IMR-90 (cell line): Measurements from ENCODE around the gene MACO1. TPM values are rescaled to one million over a fixed set of nuclear protein-coding genes. Genes with fewer than 3 reads are reported as not detected.
A peak's percentile ranks its signal among the peaks of the same experiment; 100 is the strongest.

Experiments used
- ATAC-seq: fragments of 200-7000 bp; cut with Tn5 transposase; 2 replicates; pipeline ENCODE4 v1.9.1; 2020; ENCODE audit warnings: low read depth, mild to moderate bottlenecking, moderate library complexity
- BruUV-seq: library from RNA; stranded (reverse); fragments of 400-500 nt; replicated peaks from 2 replicates; lab custom pipeline; 2021; lab: Mats Ljungman, UMichigan
- CTCF ChIA-PET: fragments of 300-600 bp; formaldehyde crosslinking; extraction: SDS; loops from one replicate; lab custom pipeline; 2021; ENCODE audit warnings: antibody characterized with exemption; lab: Yijun Ruan, JAX
- POLR2A ChIA-PET: fragments of 300-600 bp; sonication (Branson Sonifier 250); formaldehyde crosslinking; loops from one replicate; lab custom pipeline; 2022; ENCODE audit warnings: antibody characterized with exemption; ENCODE audit not compliant: unreplicated experiment; lab: Charles Lee
- DNase-seq: peaks from one replicate; pipeline ENCODE4 v3.0.0; 2013
- H2AFZ ChIP-seq: replicated peaks from 2 replicates; pipeline ENCODE3; 2013; ENCODE audit warnings: low read length, mild to moderate bottlenecking; ENCODE audit not compliant: poor library complexity
- H2AK5ac ChIP-seq: 2 replicates; pipeline ENCODE4 v1.6.1; 2013; ENCODE audit warnings: low read depth, low read length, inconsistent platforms
- H2AK9ac ChIP-seq: replicated peaks from 2 replicates; pipeline ENCODE3; 2013; ENCODE audit warnings: mild to moderate bottlenecking, low read depth, low read length, moderate library complexity; ENCODE audit not compliant: poor library complexity
- H2BK120ac ChIP-seq: 2 replicates; pipeline ENCODE4 v1.6.1; 2013; ENCODE audit warnings: low read depth, low read length, inconsistent platforms
- H2BK15ac ChIP-seq: 3 replicates; pipeline ENCODE4 v1.6.1; 2013; ENCODE audit warnings: low read depth, low read length, inconsistent platforms
- H2BK20ac ChIP-seq: 2 replicates; pipeline ENCODE4 v1.6.1; 2013; ENCODE audit warnings: low read depth, mild to moderate bottlenecking, inconsistent platforms, low read length, moderate library complexity
- H2BK5ac ChIP-seq: 2 replicates; pipeline ENCODE4 v1.6.1; 2013; ENCODE audit warnings: mild to moderate bottlenecking, low read depth, low read length, inconsistent platforms; ENCODE audit not compliant: poor library complexity, severe bottlenecking
- H3K14ac ChIP-seq: replicated peaks from 2 replicates; pipeline ENCODE4 v1.6.1; 2013; ENCODE audit warnings: low read depth, low read length, inconsistent platforms
- H3K18ac ChIP-seq: 2 replicates; pipeline ENCODE4 v1.6.1; 2013; ENCODE audit warnings: low read depth, low read length, control low read depth
- H3K23ac ChIP-seq: 2 replicates; pipeline ENCODE4 v1.6.1; 2013; ENCODE audit warnings: low read depth, low read length, inconsistent platforms
- H3K27ac ChIP-seq: 2 replicates; pipeline ENCODE4 v1.5.1; 2013; ENCODE audit warnings: mild to moderate bottlenecking, control low read depth, low read length; ENCODE audit not compliant: insufficient read depth
- H3K27me3 ChIP-seq: 2 replicates; pipeline ENCODE4 v1.6.1; 2013; ENCODE audit warnings: low read length; ENCODE audit not compliant: control insufficient read depth, insufficient read depth
- H3K36me3 ChIP-seq: 2 replicates; pipeline ENCODE4 v1.6.1; 2013; ENCODE audit warnings: low read length, mixed read lengths; ENCODE audit not compliant: control insufficient read depth, insufficient read depth
- H3K4ac ChIP-seq: 2 replicates; pipeline ENCODE4 v1.6.1; 2013; ENCODE audit warnings: low read depth, low read length, inconsistent platforms
- H3K4me1 ChIP-seq: 2 replicates; pipeline ENCODE4 v1.6.1; 2013; ENCODE audit warnings: low read length, mixed read lengths; ENCODE audit not compliant: control insufficient read depth, insufficient read depth
- H3K4me2 ChIP-seq: 2 replicates; pipeline ENCODE4 v1.6.1; 2013; ENCODE audit warnings: low read depth, mild to moderate bottlenecking, control low read depth, low read length, moderate library complexity
- H3K4me3 ChIP-seq: 2 replicates; pipeline ENCODE4 v1.5.1; 2013; ENCODE audit warnings: low read depth, mild to moderate bottlenecking, control low read depth, low read length, moderate library complexity; ENCODE audit not compliant: insufficient read depth
- H3K56ac ChIP-seq: 2 replicates; pipeline ENCODE4 v1.6.1; 2013; ENCODE audit warnings: low read length, inconsistent platforms; ENCODE audit not compliant: insufficient read depth; ENCODE audit errors: extremely low read depth
- H3K79me1 ChIP-seq, 2 experiments: 2 replicates each; pipeline ENCODE4 v1.6.1; 2013; ENCODE audit warnings: low read length in 2 of 2, inconsistent platforms in 1 of 2, low read depth in 1 of 2
- H3K9ac ChIP-seq: 2 replicates; pipeline ENCODE4 v1.6.1; 2013; ENCODE audit warnings: low read depth, low read length, control low read depth
- H3K9me1 ChIP-seq: 2 replicates; pipeline ENCODE4 v1.6.1; 2013; ENCODE audit warnings: low read length, inconsistent platforms; ENCODE audit not compliant: insufficient read depth
- H3K9me3 ChIP-seq: 2 replicates; pipeline ENCODE4 v1.6.1; 2013; ENCODE audit warnings: low read length; ENCODE audit not compliant: control insufficient read depth, insufficient read depth
- H4K20me1 ChIP-seq: 2 replicates; pipeline ENCODE4 v1.6.1; 2013; ENCODE audit warnings: low read length, inconsistent platforms; ENCODE audit not compliant: insufficient read depth
- H4K5ac ChIP-seq: 2 replicates; pipeline ENCODE4 v1.6.1; 2013; ENCODE audit warnings: mild to moderate bottlenecking, low read depth, low read length, control low read depth
- H4K8ac ChIP-seq, 2 experiments: 2 replicates each; pipeline ENCODE4 v1.6.1; 2013; ENCODE audit warnings: low read depth in 2 of 2, low read length in 2 of 2, control low read depth in 1 of 2, inconsistent platforms in 1 of 2
- H4K91ac ChIP-seq: 2 replicates; pipeline ENCODE4 v1.6.1; 2013; ENCODE audit warnings: low read depth, low read length, inconsistent platforms; ENCODE audit not compliant: insufficient read depth
- FOS ChIP-seq: fragments of 150-350 bp; IDR thresholded peaks from 2 replicates; pipeline ENCODE4 v1.6.1; 2016; ENCODE audit warnings: low read depth, low read length
- MXI1 ChIP-seq: IDR thresholded peaks from 2 replicates; pipeline ENCODE4 v1.6.1; 2012; ENCODE audit warnings: low read depth, mild to moderate bottlenecking, low read length, moderate library complexity, borderline replicate concordance
- WGBS, 2 experiments: methylation state at CpG; one replicate each; pipeline versions ENCODE4 v1.1.5 to v1.1.7; 2013; ENCODE audit warnings: missing lambda C conversion rate in 2 of 2; ENCODE audit not compliant: insufficient read length in 1 of 2; ENCODE audit errors: extremely low coverage in 2 of 2; 5-methylcytosine and 5-hydroxymethylcytosine counted together
- dilution Hi-C: fragments of 300-500 bp; cut with HindIII; formaldehyde crosslinking; loops from one replicate; pipeline ENCODE4 v1.14.3; 2018; ENCODE audit warnings: low sequenced_read_pairs; ENCODE audit not compliant: unreplicated experiment
- in situ Hi-C: fragments of 300-500 bp; cut with MboI; formaldehyde crosslinking; loops from 3 replicates; pipeline ENCODE4 v1.14.3; 2019; ENCODE audit warnings: low sequenced_read_pairs, inconsistent platforms, mixed read lengths
- intact Hi-C: fragments of 100-400 bp; cut with micrococcal nuclease; formaldehyde crosslinking; loops from 2 replicates; pipeline ENCODE4 v1.10.0; 2022
- polyA plus RNA-seq, 3 experiments: library from polyadenylated mRNA; depleted of rRNA; stranded (reverse); fragments of >200 nt; gene quantifications; 2 replicates each; pipeline ENCODE4 v1.2.3, GENCODE V29; 2012; ENCODE audit warnings: low replicate concordance in 1 of 3
- total RNA-seq: library from RNA; depleted of rRNA; stranded (reverse); fragments of >200 nt; gene quantifications from 2 replicates; pipeline ENCODE4 v1.2.3, GENCODE V29; 2012

The MACO1 gene
- total and polyA plus RNA-seq, 2 of the 4 experiments (the other 2 are of a cell fraction), result 6.8 to 12.7 TPM

- H2BK15ac ChIP-seq, result no peak overlapping the region
- dilution Hi-C loops (no loop called here), in situ Hi-C loops (no loop called here), intact Hi-C loops (no loop called here)
- H3K4me3 ChIP-seq, result no peak overlapping the region
- H4K20me1 ChIP-seq, result peaks cover 12% of the 10 kb centered on the region; the same call in 1 of the 2 replicates
- TF ChIP-seq MXI1 (no peak), FOS (peak; percentile 76)
- peak overlapping the region; percentile 40; the same call in 1 of the 2 replicates for H2BK120ac ChIP-seq
- H2AK5ac ChIP-seq, result peak overlapping the region; percentile 81; the same call in 1 of the 2 replicates
- no peaks in the 10 kb centered on the region; the same call in 1 of the 2 replicates for H3K36me3 ChIP-seq
- no peak overlapping the region for H3K56ac ChIP-seq
- H3K4ac ChIP-seq, result 0 out of 2 replicates have a peak overlapping the region, but pooled peaks have one; percentile 56
- no peaks in the 10 kb centered on the region for H3K27me3 ChIP-seq
- ATAC-seq (peak; percentile 67; the same call in 1 of the 2 replicates), DNase-seq (peak; percentile 80)
- no peak overlapping the region for H2AFZ ChIP-seq
- no peak overlapping the region for H4K5ac ChIP-seq
- H3K14ac ChIP-seq, result 0 out of 2 replicates have a peak overlapping the region, but pooled peaks have one; percentile 37
- H3K23ac ChIP-seq, result peak overlapping the region; percentile 71; the same call in 1 of the 2 replicates
- no peak overlapping the region for H4K91ac ChIP-seq
- H4K8ac ChIP-seq, result peak overlapping the region in 1 of 2 experiments; percentile 13; a peak in 2 of 4 replicates
- no peak overlapping the region; the same call in 1 of the 2 replicates for H3K4me2 ChIP-seq
- no peak overlapping the region for H2AK9ac ChIP-seq
- CTCF ChIA-PET, result interaction anchor here (0.6 kb wide), 1 partner anchor 10 kb away, joined by 3 read pairs; no protein-coding TSS in a partner anchor
- no TSS peak for BruUV-seq
- WGBS, 2 experiments, result no CpG with 5 or more reads among the region's 2 CpGs
- H2BK5ac ChIP-seq, result peak overlapping the region; percentile 63
- no peak overlapping the region for H3K9ac ChIP-seq
- H3K18ac ChIP-seq, result no peak overlapping the region; the same call in 1 of the 2 replicates
- POLR2A ChIA-PET, result no interaction called here
- H3K9me3 ChIP-seq, result no peaks in the 10 kb centered on the region
- H3K4me1 ChIP-seq, result peaks cover 4% of the 10 kb centered on the region; the same call in 1 of the 2 replicates
- no peak overlapping the region for H3K27ac ChIP-seq
- H2BK20ac ChIP-seq, result peak overlapping the region; percentile 77; the same call in 1 of the 2 replicates
- H3K79me1 ChIP-seq, result peaks cover 27 to 61% of the 10 kb centered on the region in 2 experiments; a peak in 3 of 4 replicates
- H3K9me1 ChIP-seq, result peaks cover 3% of the 10 kb centered on the region; the same call in 1 of the 2 replicates
Observed at GRCh38 chr1:25469177-25469576, 38.5 kb downstream of the MACO1 start.
